Panc1 (cell line): Measurements from ENCODE around the gene PIGZ. TPM values are rescaled to one million over a fixed set of nuclear protein-coding genes. Genes with fewer than 3 reads are reported as not detected.

Source experiments
- ATAC-seq: fragments of 200-7000 bp; cut with Tn5 transposase; 2 replicates; pipeline ENCODE4 v1.9.1; 2020; ENCODE audit warnings: mild to moderate bottlenecking, moderate library complexity
- BruUV-seq: library from RNA; stranded (reverse); fragments of 400-500 nt; replicated peaks from 2 replicates; lab custom pipeline; 2021; lab: Mats Ljungman, UMichigan
- CTCF ChIA-PET: fragments of 300-600 bp; sonication (Branson Sonifier 250); formaldehyde crosslinking; loops from one replicate; lab custom pipeline; 2022; ENCODE audit warnings: antibody characterized with exemption; lab: Charles Lee
- POLR2A ChIA-PET: fragments of 300-600 bp; sonication (Branson Sonifier 250); formaldehyde crosslinking; loops from one replicate; lab custom pipeline; 2022; ENCODE audit warnings: antibody characterized with exemption; lab: Charles Lee
- DNase-seq: peaks from one replicate; pipeline ENCODE4 v3.0.0-alpha.2; 2010; ENCODE audit warnings: low read depth, low spot score
- H3K27ac ChIP-seq: 2 replicates; pipeline ENCODE4 v1.5.1; 2011; ENCODE audit warnings: mild to moderate bottlenecking, low read length, inconsistent platforms
- H3K27me3 ChIP-seq: fragments of 200-500 bp; sonication (Bioruptor generic); 2 replicates; pipeline ENCODE4 v1.6.0; 2014; ENCODE audit warnings: low read length, inconsistent platforms; ENCODE audit not compliant: control insufficient read depth, insufficient read depth
- H3K36me3 ChIP-seq: fragments of 200-500 bp; sonication (Bioruptor generic); 2 replicates; pipeline ENCODE4 v1.5.1; 2014; ENCODE audit warnings: inconsistent platforms, mild to moderate bottlenecking, low read length, moderate library complexity; ENCODE audit not compliant: control insufficient read depth, insufficient read depth
- H3K4me1 ChIP-seq: 2 replicates; pipeline ENCODE4 v1.5.1; 2011; ENCODE audit warnings: inconsistent platforms, mild to moderate bottlenecking, low read length, moderate library complexity; ENCODE audit not compliant: control insufficient read depth, insufficient read depth
- H3K4me3 ChIP-seq, 2 experiments: 2 replicates each; pipeline ENCODE4 v1.5.1; 2011 to 2012; ENCODE audit warnings: low read depth in 2 of 2, low read length in 2 of 2, mild to moderate bottlenecking in 2 of 2, inconsistent platforms in 1 of 2, moderate library complexity in 1 of 2
- H3K9me3 ChIP-seq: fragments of 200-500 bp; sonication (Bioruptor generic); 2 replicates; pipeline ENCODE4 v1.5.1; 2014; ENCODE audit warnings: low read depth, mild to moderate bottlenecking, inconsistent platforms, low read length, moderate library complexity; ENCODE audit not compliant: control insufficient read depth, insufficient read depth
- CTCF ChIP-seq: fragments of 450-650 bp; IDR thresholded peaks from 2 replicates; pipeline ENCODE4 v1.5.1; 2017; ENCODE audit warnings: mild to moderate bottlenecking
- POLR2AphosphoS5 ChIP-seq: IDR thresholded peaks from 2 replicates; pipeline ENCODE4 v1.6.1; 2012; ENCODE audit warnings: mild to moderate bottlenecking, low read depth, low read length, moderate library complexity
- REST ChIP-seq, 2 experiments: IDR thresholded peaks; 2 replicates each; pipeline ENCODE4 v1.6.1; 2011 to 2012; ENCODE audit warnings: low read depth in 2 of 2, control low read depth in 1 of 2, low read length in 1 of 2, mild to moderate bottlenecking in 1 of 2, moderate library complexity in 1 of 2; ENCODE audit not compliant: insufficient read depth in 1 of 2
- SIN3A ChIP-seq: IDR thresholded peaks from 2 replicates; pipeline ENCODE4 v1.6.1; 2012; ENCODE audit warnings: low read depth, mild to moderate bottlenecking, low read length, moderate library complexity, borderline replicate concordance; ENCODE audit not compliant: insufficient read depth
- TCF7L2 ChIP-seq: IDR thresholded peaks from 2 replicates; pipeline ENCODE4 v1.6.1; 2011; ENCODE audit warnings: mild to moderate bottlenecking, low read depth, low read length, inconsistent platforms
- in situ Hi-C: cut with HindIII; loops from 2 replicates; pipeline ENCODE4 v1.10.0; 2016; ENCODE audit warnings: low sequenced_read_pairs, low pct_unique_long_range_greater_than_20kb
- intact Hi-C: fragments of 100-400 bp; cut with micrococcal nuclease; formaldehyde crosslinking; loops from one replicate; pipeline ENCODE4 v1.10.0; 2022; ENCODE audit not compliant: unreplicated experiment
- total RNA-seq: library from RNA; stranded (reverse); gene quantifications from one replicate; pipeline ENCODE4 v1.2.1, GENCODE V29; 2021; ENCODE audit not compliant: unreplicated experiment

PIGZ gene
- total RNA-seq, 1 experiment from 2014 or later = 6.3 TPM

- H3K36me3 ChIP-seq = peaks cover 17% of the 10 kb centered on the region
- H3K4me1 ChIP-seq = peaks cover 15% of the 10 kb centered on the region
- H3K4me3 ChIP-seq = peak overlapping the region; percentile 94 to 99
- CTCF ChIA-PET = no interaction called here
- POLR2A ChIA-PET = interaction anchor here (0.5 kb wide), 1 partner anchor 203 kb away, joined by 10 read pairs; no protein-coding TSS in a partner anchor
- DNase-seq (no peak), ATAC-seq (peak; percentile 26)
- H3K27ac ChIP-seq = peak overlapping the region; percentile 92
- no peaks in the 10 kb centered on the region for H3K27me3 ChIP-seq
- TSS peak; percentile 87 for BruUV-seq
- no peak for TF ChIP-seq REST (IDR thresholded peaks at IDR 0.05; ENCODE audit: insufficient read depth in 1 of 2, low read depth in 2 of 2, low read length in 1 of 2)
- H3K9me3 ChIP-seq = no peaks in the 10 kb centered on the region
- in situ Hi-C loops = no loop called here
- intact Hi-C loops = no loop called here
Observed at GRCh38 chr3:196942915-196943277, 25.7 kb downstream of the PIGZ start.

- DNase-seq = peak; percentile 86
- TF ChIP-seq TCF7L2 (no peak), SIN3A (peak; percentile 94; the same call in 1 of the 2 replicates), POLR2AphosphoS5 (peak; percentile 95), CTCF (peak; percentile 90), REST (IDR thresholded peaks at IDR 0.05; ENCODE audit: insufficient read depth in 1 of 2, low read depth in 2 of 2, low read length in 1 of 2) (peak in 1 of 2 experiments; percentile 73; a peak in 1 of 4 replicates)
- peak within 1 kb of the TSS; percentile 94 to 99 for H3K4me3 ChIP-seq
- no peaks in the 10 kb centered on the region for H3K9me3 ChIP-seq
- CTCF ChIA-PET = no interaction called here
- peaks cover 23% of the 10 kb centered on the region for H3K36me3 ChIP-seq
- in situ Hi-C loops (no loop called here), intact Hi-C loops (no loop called here)
- BruUV-seq = no TSS peak
- no peaks in the 10 kb centered on the region for H3K27me3 ChIP-seq
- POLR2A ChIA-PET = interaction anchor here (0.5 to 0.6 kb wide), 2 partner anchors 48 to 202 kb away, joined by 6 to 10 read pairs; no protein-coding TSS in a partner anchor
- H3K27ac ChIP-seq = peak within 1 kb of the TSS; percentile 92
- peaks cover 15% of the 10 kb centered on the region for H3K4me1 ChIP-seq
- ATAC-seq = peak; percentile 94
Observed at GRCh38 chr3:196942226-196942914, 26.3 kb downstream of the PIGZ start, which contains the start of gene NCBP2. Gene NCBP2 (minus strand): TSS chr3:196942528. CDS start chr3:196942503, 25 bp downstream.
